Kasumi-1 (cell line): ENCODE results near the gene ETNPPL.

Experiments
- DNase-seq, 2 experiments: peaks; one replicate each; lab custom pipeline; 2025; lab: John Stamatoyannopoulos, UW

ETNPPL gene

DNA sequence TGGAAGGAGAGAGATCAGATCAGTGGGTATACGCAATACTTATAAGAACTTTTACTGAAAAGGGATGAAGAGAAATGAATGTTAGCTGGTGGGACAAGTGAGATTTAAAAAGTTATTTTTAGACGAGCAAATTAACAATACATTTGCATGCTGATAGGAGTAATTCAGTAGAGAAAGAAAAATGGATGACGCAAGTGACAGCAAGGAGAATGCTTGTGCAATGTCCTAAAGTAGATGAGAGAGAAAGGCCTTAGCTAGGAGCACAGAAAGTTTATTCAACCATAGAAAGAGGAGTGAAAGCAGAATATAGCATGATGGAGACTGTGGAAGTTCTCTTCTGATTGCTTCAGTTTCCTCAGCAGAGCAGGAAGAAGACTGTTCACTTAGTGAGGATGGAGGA is 66.7 kb downstream of the ETNPPL start:
- DNase-seq = no peak

DNA sequence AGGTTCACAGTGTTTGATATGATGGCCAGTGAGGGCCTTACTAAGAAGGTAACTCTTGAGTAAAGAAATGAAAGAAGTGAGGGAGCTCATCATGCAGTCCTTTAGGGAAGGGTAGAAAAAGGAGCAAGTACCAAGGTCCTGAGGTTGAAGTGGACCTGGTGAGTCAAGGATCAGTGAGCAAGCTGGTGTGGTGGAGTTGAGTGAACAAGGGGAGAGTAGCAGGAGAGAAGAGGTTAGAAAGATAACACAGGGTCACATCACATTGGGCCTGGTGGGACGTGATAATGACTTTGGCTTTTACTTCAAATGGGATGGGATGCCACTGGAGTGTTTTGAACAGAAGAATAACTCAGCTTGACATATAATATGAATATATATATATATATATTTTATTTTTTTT is 67.8 kb downstream of the ETNPPL start:
- DNase-seq = no peak

DNA sequence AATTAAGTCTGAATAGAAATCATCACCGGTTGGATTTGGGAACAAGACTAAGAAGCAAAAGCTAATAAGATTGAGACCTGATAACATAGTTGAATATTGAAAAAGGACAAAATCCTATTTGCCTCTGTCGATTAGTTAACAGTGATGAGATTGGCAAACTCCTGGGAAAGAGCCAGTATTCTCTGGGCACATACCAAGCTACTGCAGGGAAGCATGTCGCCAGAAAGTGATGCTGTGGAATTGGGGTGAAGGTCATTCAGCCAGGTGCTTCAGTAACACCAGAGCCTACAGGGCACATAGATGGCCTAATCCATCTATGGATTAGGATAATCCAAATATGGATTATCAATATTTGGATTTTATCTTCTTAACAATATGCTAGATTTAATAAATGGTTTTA is 68.4 kb downstream of the ETNPPL start:
- DNase-seq = no peak

DNA sequence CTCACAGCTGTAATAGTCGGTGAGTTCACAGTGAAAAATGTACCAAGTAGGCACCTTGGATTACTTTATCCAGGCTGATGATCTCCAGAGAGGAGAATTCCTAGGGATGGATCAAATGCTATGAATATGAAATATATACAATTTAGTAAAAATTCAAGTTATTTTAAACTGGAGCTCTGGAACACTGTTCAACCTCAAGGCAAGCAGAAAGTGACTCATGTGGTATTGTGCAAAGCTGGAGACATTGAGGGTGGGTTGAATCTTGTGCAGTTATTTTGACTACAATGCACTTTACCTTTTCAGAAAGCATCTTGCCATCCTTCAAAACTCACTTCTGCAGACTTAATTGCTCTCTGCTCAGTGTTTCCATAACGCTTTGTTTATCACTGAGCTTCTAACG is 69.0 kb downstream of the ETNPPL start:
- no peak for DNase-seq

DNA sequence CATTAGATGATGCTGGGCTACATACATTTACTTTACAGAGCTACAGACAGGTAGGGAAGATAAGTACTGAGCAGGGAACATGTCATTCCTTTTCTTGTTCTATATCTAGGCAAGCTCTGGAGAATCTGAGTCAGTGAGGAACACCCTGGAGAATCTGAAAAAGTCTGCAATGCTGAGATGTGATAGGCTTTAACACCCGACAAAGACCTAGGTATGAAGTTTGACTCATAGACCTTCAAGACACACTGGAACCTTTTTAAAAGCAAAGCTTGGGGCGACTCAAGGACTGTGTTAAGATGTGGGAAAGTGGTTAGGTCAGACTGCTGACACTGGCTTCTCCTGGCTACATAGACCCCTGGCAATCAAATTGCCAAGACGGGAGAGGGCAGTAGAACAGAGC is 69.6 kb downstream of the ETNPPL start:
- no peak for DNase-seq
